OCI-LY1 (cell line): ENCODE results near the gene MTMR1.

ENCODE experiments used
- H2AFZ ChIP-seq: fragments of 200-600 bp; sonication (generic), shearing (Covaris generic); 2 replicates; pipeline ENCODE4 v1.6.0; 2014; ENCODE audit warnings: antibody characterized with exemption, mild to moderate bottlenecking, low read length
- H3F3A ChIP-seq: fragments of 200-600 bp; sonication (generic), shearing (Covaris generic); 2 replicates; pipeline ENCODE4 v1.6.0; 2014; ENCODE audit warnings: mild to moderate bottlenecking, antibody characterized with exemption, low read length, moderate library complexity; ENCODE audit not compliant: insufficient read depth
- H3K27ac ChIP-seq: fragments of 200-600 bp; sonication (generic); 2 replicates; pipeline ENCODE4 v1.5.1; 2014; ENCODE audit warnings: low read length, mixed run types, mild to moderate bottlenecking, low read depth; ENCODE audit not compliant: poor library complexity, severe bottlenecking
- H3K27me3 ChIP-seq: fragments of 200-600 bp; sonication (generic); 2 replicates; pipeline ENCODE4 v1.6.0; 2014; ENCODE audit warnings: antibody characterized with exemption, mild to moderate bottlenecking, low read length, moderate library complexity; ENCODE audit not compliant: insufficient read depth
- H3K36me3 ChIP-seq: fragments of 200-600 bp; sonication (generic); 2 replicates; pipeline ENCODE4 v1.6.1; 2014; ENCODE audit warnings: mild to moderate bottlenecking, antibody characterized with exemption, low read length, moderate library complexity, mixed read lengths; ENCODE audit not compliant: insufficient read depth
- H3K4me1 ChIP-seq: fragments of 200-600 bp; sonication (generic); 2 replicates; pipeline ENCODE4 v1.5.1; 2014; ENCODE audit warnings: mild to moderate bottlenecking, low read length, moderate library complexity; ENCODE audit not compliant: insufficient read depth, severe bottlenecking
- H3K4me2 ChIP-seq: fragments of 200-600 bp; sonication (generic), shearing (Covaris generic); 2 replicates; pipeline ENCODE4 v1.6.1; 2014; ENCODE audit warnings: low read length
- H3K4me3 ChIP-seq: fragments of 200-600 bp; sonication (generic); 2 replicates; pipeline ENCODE4 v1.5.1; 2014; ENCODE audit warnings: low read length, low read depth, mild to moderate bottlenecking, mixed read lengths; ENCODE audit not compliant: poor library complexity, severe bottlenecking
- H3K79me2 ChIP-seq: fragments of 200-600 bp; shearing (Covaris generic); 2 replicates; pipeline ENCODE4 v1.6.1; 2016; ENCODE audit warnings: mixed run types, low read length, mixed read lengths; ENCODE audit not compliant: insufficient read depth
- H3K9ac ChIP-seq: fragments of 200-600 bp; sonication (generic), shearing (Covaris generic); 2 replicates; pipeline ENCODE4 v1.6.1; 2014; ENCODE audit warnings: mild to moderate bottlenecking, low read length, mixed read lengths
- H3K9me2 ChIP-seq: fragments of 200-600 bp; sonication (generic), shearing (Covaris generic); 2 replicates; pipeline ENCODE4 v1.6.1; 2014; ENCODE audit warnings: low read depth, mild to moderate bottlenecking, low read length, mixed read lengths
- H3K9me3 ChIP-seq: fragments of 200-600 bp; shearing (Covaris generic); 2 replicates; pipeline ENCODE4 v1.6.1; 2014; ENCODE audit warnings: low read length, mixed read lengths
- H4K20me1 ChIP-seq: fragments of 200-600 bp; sonication (generic), shearing (Covaris generic); 2 replicates; pipeline ENCODE4 v1.6.0; 2016; ENCODE audit warnings: mild to moderate bottlenecking, low read length; ENCODE audit not compliant: insufficient read depth
- CTCF ChIP-seq: fragments of 200-600 bp; sonication (generic), shearing (Covaris generic); IDR thresholded peaks from 2 replicates; pipeline ENCODE4 v1.5.1; 2017; ENCODE audit warnings: mild to moderate bottlenecking, antibody characterized with exemption, low read length, moderate library complexity, mixed read lengths
- EZH2 ChIP-seq: fragments of 200-600 bp; sonication (generic), shearing (Covaris generic); IDR thresholded peaks from 2 replicates; pipeline ENCODE4 v1.8.0; 2017; ENCODE audit warnings: borderline replicate concordance, mixed run types, mild to moderate bottlenecking, antibody characterized with exemption, low read length, moderate library complexity, mixed read lengths

MTMR1 gene

GRCh38 chrX:150762258-150763165 is 69.3 kb downstream of the MTMR1 start:
- Histone ChIP-seq H3K79me2 (no peaks in the 10 kb centered on the region), H3K4me3 (no peak overlapping the region), H3K9me2 (no peaks in the 10 kb centered on the region), H4K20me1 (no peaks in the 10 kb centered on the region), H3F3A (no peaks in the 10 kb centered on the region), H3K9me3 (no peaks in the 10 kb centered on the region), H3K36me3 (no peaks in the 10 kb centered on the region), H3K9ac (no peak overlapping the region), H3K27me3 (no peaks in the 10 kb centered on the region), H3K4me2 (no peak overlapping the region), H3K27ac (no peak overlapping the region), H3K4me1 (no peaks in the 10 kb centered on the region), H2AFZ (no peak overlapping the region)
- no peak for TF ChIP-seq CTCF
- no peak for TF ChIP-seq EZH2

DNA sequence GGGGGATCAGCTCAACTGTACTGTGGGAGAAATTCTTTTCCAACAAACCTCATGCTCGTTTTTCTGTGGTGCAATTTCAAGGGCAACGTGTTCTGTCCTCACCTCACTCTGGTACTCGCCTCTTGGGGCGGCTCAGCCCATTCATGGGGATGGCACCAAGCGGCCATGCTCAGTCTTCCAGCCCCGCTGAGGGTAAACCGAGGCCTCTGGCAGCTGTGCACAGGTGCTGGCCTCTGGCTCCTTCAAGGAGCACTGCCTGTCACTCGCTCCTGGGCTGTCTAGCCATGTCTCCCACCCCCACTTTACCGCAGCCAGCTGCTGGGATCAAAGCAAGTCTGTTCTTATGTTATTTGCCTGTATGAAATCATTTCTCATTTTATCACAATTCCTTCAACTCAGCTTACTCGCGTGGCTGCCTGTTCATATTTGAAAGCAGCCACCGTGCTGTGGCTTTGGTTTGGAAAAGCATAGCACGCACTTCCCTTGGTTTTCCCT is 70.2 kb downstream of the MTMR1 start:
- Histone ChIP-seq H3K4me1 (no peaks in the 10 kb centered on the region), H4K20me1 (no peaks in the 10 kb centered on the region), H3K9me3 (no peaks in the 10 kb centered on the region), H3K9ac (no peak overlapping the region), H3K27ac (no peak overlapping the region), H3K36me3 (no peaks in the 10 kb centered on the region), H2AFZ (no peak overlapping the region), H3K79me2 (no peaks in the 10 kb centered on the region), H3K9me2 (no peaks in the 10 kb centered on the region), H3K27me3 (no peaks in the 10 kb centered on the region), H3F3A (no peaks in the 10 kb centered on the region), H3K4me3 (no peak overlapping the region), H3K4me2 (no peak overlapping the region)
- no peak for TF ChIP-seq CTCF
- no peak for TF ChIP-seq EZH2

DNA sequence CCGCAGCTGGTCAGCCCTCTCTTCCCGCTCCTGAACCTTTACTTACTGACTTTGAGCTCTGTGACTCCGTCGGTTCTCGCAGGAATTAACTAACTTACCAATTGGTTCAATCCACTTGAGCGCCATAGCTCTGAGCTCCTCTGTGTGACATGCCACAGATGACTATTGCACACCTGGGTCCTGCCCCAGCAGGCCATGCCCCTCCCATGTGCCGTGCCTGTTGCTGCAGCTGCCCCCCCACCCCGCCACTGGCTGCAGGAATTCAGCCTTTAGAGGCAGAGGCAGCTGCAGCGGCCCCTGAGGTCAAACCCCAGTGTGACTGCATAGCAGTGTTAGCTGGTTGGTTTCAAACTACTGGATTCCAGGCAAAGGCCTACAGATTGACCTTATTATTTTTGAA is 70.6 kb downstream of the MTMR1 start:
- no peaks in the 10 kb centered on the region for H3K9me3 ChIP-seq

More for the DNA sequence above, 70.6 kb downstream of the MTMR1 start:
- H3K9me2 ChIP-seq = no peaks in the 10 kb centered on the region
- no peak overlapping the region for H3K4me3 ChIP-seq
- no peak overlapping the region for H2AFZ ChIP-seq
- TF ChIP-seq CTCF (no peak), EZH2 (no peak)
- no peak overlapping the region for H3K27ac ChIP-seq
- H3K4me1 ChIP-seq = no peaks in the 10 kb centered on the region
- no peaks in the 10 kb centered on the region for H3F3A ChIP-seq
- H3K36me3 ChIP-seq = no peaks in the 10 kb centered on the region
- H3K27me3 ChIP-seq = no peaks in the 10 kb centered on the region
- H3K4me2 ChIP-seq = no peak overlapping the region
- H3K9ac ChIP-seq = no peak overlapping the region
- H4K20me1 ChIP-seq = no peaks in the 10 kb centered on the region
- no peaks in the 10 kb centered on the region for H3K79me2 ChIP-seq
